ENCODE data around the gene FBXW4. TPM values are rescaled to one million over a fixed set of nuclear protein-coding genes. Genes with fewer than 3 reads are reported as not detected.

Gene FBXW4
- polyA plus RNA-seq, 1 of the 3 experiments (the other 2 are of a cell fraction), result 27.6 TPM

- no peaks in the 10 kb centered on the region for H3K9me2 ChIP-seq
- no peak for DNase-seq
- H3K4me2 ChIP-seq, result no peak overlapping the region
- no peaks in the 10 kb centered on the region for H4K20me1 ChIP-seq (ENCODE audit: insufficient read depth)
- WGBS (ENCODE audit: low lambda C conversion rate), result 94% methylated on average over 5 of the region's 5 CpGs
- H3K79me2 ChIP-seq (ENCODE audit: insufficient read depth), result no peaks in the 10 kb centered on the region
- H3K36me3 ChIP-seq (replicated peaks in 1 of 2; ENCODE audit: control insufficient read depth in 1 of 2, insufficient read depth in 2 of 2, low read length in 1 of 2), result peaks cover 3 to 42% of the 10 kb centered on the region in 2 experiments
- TF ChIP-seq RCOR1 (IDR thresholded peaks at IDR 0.05; ENCODE audit: low read length) (no peak), ELF1 (IDR thresholded peaks at IDR 0.05) (no peak), GABPA (IDR thresholded peaks at IDR 0.05; ENCODE audit: low read depth) (no peak), GATA2 (CRISPR knock-in tag; IDR thresholded peaks at IDR 0.05) (no peak), EP300 (IDR thresholded peaks at IDR 0.05; ENCODE audit: borderline replicate concordance in 1 of 2, low read depth in 1 of 2, low read length in 1 of 2) (no peak), NFIC (IDR thresholded peaks at IDR 0.05; ENCODE audit: borderline replicate concordance) (no peak), ZBTB33 (IDR thresholded peaks at IDR 0.05; ENCODE audit: borderline replicate concordance, low read depth) (no peak), PBX3 (IDR thresholded peaks at IDR 0.05) (no peak), REST (IDR thresholded peaks at IDR 0.05; ENCODE audit: low read depth, low read length) (no peak), MEF2A (IDR thresholded peaks at IDR 0.05; ENCODE audit: borderline replicate concordance, low read depth) (no peak), TAF1 (IDR thresholded peaks at IDR 0.05; ENCODE audit: borderline replicate concordance, low read depth, low read length) (no peak), RXRA (IDR thresholded peaks at IDR 0.05; ENCODE audit: borderline replicate concordance, low read depth) (no peak), MXI1 (IDR thresholded peaks at IDR 0.05; ENCODE audit: low read depth, low read length) (no peak), SIN3A (IDR thresholded peaks at IDR 0.05; ENCODE audit: borderline replicate concordance, low read depth, low read length) (no peak)
- TF ChIP-seq, protein P1, sequence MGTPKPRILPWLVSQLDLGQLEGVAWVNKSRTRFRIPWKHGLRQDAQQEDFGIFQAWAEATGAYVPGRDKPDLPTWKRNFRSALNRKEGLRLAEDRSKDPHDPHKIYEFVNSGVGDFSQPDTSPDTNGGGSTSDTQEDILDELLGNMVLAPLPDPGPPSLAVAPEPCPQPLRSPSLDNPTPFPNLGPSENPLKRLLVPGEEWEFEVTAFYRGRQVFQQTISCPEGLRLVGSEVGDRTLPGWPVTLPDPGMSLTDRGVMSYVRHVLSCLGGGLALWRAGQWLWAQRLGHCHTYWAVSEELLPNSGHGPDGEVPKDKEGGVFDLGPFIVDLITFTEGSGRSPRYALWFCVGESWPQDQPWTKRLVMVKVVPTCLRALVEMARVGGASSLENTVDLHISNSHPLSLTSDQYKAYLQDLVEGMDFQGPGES (IDR thresholded peaks at IDR 0.05; ENCODE audit: low read depth, low read length), result no peak
- no peaks in the 10 kb centered on the region for H3K27me3 ChIP-seq (ENCODE audit: insufficient read depth)
- no peak overlapping the region for H3K27ac ChIP-seq (ENCODE audit: low read depth in 2 of 2, low read length in 1 of 2)
- ChIA-PET POLR2A (no interaction called here), CTCF (no interaction called here)
- H3K9me3 ChIP-seq, result no peaks in the 10 kb centered on the region
- no peak overlapping the region for H3K9ac ChIP-seq
- H3K4me1 ChIP-seq (ENCODE audit: control insufficient read depth in 1 of 2, insufficient read depth in 2 of 2, low read depth in 1 of 2, low read length in 1 of 2), result no peaks in the 10 kb centered on the region
- no peaks in the 10 kb centered on the region for H3F3A ChIP-seq (replicated peaks; ENCODE audit: insufficient read depth)
- H3K4me3 ChIP-seq (ENCODE audit: low read depth in 2 of 2, low read length in 1 of 2), result no peak overlapping the region
- H2AFZ ChIP-seq (ENCODE audit: low read depth), result no peak overlapping the region
Measured at GRCh38 chr10:101651336-101651735, 43.6 kb downstream of the FBXW4 start.
